HuH-7 (cell line): ENCODE data around the gene ADAMTS10.
"Not testable (repeated sequence)": the region's sequence is repeated elsewhere in the genome, so short reads cannot be mapped to it uniquely, and the experiment has no call there.

ENCODE experiments used
- DNase-seq: peaks from one replicate; pipeline ENCODE4 v3.0.0; 2011; ENCODE audit warnings: low spot score

ADAMTS10 gene

DNA sequence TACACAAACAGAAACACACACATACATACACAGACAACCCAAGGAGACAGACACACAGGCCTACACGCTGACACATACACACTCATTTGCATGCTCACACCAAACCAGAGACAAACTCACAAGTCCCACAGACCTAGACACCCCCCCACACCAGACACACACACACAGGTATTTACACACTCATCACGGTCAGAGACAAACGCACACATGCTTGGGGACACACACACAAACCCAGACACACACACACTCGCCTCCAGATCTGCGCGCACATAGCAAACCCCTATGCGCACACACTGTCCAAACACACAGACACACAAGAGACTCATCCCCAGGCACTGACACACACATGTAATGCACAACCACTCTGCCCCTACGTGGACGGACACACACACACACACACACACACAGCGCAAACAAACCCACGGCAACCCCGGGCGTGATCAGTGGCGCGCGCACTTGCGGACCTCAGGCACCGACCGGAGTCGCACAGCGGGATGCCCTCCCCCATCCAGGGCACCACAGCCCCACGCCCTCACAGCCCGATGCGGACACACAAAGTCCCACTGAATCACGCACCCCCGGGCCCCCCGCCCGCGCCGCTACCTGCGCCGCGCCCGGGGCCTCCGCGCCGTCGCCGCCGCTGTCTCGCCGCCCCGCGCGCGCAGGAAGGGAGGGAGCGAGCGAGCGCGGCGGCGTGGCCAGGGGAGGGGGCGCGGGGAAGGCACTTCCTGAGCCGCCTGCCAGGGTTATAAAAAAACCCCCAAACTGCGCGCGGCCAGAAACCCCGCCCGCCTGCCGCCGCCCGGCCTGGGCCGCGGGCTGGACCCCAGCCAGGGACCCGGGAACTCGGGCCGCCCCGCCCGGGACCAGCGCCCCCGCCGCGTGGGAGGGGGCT is at the start of gene ADAMTS10:
Gene ADAMTS10 (minus strand): TSS at position 675 of the 895 bp plus-strand sequence. CDS start 5,005 bp downstream, outside the sequence.
- no peak for DNase-seq

DNA sequence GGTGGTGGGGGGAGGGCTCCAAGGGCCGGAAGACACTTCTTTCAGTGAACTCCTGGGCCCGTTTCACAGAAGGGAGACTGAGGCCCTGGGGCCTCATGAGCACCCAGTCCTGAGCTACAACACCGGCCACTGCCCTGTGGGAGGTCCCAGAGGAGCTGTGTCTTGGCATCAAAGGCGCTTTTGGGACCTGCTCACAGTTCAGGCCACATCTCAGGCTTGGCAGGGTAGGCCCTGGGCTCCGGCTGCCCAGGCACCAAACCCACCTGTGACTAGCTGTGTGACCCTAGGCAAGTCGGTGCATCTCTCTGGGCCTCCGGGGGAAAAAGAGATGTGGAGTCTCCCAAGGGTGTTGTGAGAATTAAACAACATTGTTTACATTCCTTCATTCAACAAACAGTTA is 49.4 kb upstream of the ADAMTS10 start:
- DNase-seq, result no peak

DNA sequence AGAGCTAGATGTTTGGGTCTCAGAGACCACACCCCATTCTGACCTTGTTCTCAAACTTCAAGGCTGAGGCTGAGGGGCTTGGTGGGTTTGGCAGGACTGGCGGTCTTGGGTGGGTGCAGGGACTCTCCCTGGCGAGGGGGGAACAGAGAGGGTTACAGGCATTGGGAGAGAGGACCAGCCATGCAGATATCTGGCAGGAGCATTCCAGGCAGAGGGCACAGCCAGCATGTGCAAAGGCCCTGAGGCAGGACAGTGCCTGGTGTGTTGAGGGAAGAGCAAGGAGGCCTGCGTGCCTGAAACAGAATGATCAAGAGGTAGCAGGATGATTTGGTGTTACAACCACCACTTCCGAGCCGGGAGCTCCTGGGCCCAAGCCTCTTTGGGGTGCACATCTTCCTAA is 47.4 kb upstream of the ADAMTS10 start:
- no peak for DNase-seq

DNA sequence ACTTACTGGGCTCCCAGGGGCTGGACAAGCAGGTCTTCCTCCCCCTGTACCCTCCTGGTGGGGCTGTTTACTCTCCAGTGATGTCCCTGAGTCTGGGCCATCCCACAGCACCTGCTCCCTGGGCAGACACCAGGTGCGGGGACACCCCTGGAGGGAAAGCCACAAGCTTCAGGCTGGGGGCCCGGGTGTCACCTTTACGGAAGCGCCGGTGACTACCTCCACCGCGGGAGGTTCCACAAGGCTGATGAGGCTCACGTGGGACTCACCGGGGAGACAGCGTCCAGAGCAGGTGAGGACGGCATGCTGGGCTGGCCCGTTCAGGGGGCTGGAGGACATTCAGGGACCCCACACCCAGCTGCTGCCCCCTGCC is 44.8 kb upstream of the ADAMTS10 start:
- DNase-seq, result no peak

DNA sequence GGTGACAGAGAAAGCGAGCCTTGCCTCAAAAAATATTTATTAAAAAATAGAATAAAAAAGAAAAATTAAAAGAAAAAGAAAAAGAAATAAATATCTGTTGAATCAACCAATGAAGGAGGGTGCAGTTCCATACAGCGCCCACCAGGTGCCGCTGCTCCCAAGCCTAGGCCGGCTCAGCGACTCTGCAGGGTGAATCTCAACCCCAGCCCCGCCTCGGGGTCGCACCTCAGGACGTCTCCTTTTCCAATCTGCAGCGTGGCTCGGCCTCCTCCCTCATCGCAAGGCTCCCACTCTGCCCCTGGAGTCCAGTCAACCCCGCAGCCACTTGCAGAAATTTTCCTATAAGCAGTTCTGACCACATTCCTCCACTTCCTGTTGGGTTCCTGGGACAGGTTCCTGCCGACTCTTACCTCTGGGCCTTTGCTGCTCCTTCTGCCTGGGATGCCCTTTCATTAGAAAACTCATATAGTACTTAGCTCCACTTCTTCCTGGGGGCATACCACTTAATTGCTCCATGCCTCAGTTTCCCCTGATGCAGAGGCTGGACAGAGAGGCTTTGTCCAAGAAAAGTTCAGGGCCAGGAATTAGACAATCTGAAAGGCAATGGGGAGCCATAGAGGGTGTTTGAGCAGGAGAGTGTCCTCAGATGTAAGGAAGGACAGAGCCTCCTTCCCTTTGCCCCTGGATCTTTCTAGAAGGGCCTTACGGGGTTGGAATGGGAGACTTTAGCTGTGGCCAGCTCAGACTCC is 44.2 kb upstream of the ADAMTS10 start:
- peak; percentile 64 for DNase-seq

DNA sequence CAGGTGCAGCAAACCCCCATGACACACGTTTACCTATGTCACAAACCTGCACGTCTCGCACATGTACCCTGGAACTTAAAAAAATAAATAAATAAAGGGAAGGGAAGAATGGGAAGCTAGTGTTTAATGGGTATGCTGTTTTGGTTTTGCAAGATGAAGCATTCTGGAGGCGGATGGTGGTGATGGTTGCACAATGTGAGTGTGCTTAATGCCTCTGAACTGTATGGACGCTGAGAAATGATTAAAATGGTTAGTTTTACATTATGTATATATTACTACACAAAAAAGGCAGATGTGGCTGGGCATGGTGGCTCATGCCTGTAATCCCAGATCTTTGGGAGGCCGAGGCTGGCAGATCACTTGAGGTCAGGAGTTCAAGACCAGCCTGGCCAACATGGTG is 37.7 kb upstream of the ADAMTS10 start:
- no peak for DNase-seq

DNA sequence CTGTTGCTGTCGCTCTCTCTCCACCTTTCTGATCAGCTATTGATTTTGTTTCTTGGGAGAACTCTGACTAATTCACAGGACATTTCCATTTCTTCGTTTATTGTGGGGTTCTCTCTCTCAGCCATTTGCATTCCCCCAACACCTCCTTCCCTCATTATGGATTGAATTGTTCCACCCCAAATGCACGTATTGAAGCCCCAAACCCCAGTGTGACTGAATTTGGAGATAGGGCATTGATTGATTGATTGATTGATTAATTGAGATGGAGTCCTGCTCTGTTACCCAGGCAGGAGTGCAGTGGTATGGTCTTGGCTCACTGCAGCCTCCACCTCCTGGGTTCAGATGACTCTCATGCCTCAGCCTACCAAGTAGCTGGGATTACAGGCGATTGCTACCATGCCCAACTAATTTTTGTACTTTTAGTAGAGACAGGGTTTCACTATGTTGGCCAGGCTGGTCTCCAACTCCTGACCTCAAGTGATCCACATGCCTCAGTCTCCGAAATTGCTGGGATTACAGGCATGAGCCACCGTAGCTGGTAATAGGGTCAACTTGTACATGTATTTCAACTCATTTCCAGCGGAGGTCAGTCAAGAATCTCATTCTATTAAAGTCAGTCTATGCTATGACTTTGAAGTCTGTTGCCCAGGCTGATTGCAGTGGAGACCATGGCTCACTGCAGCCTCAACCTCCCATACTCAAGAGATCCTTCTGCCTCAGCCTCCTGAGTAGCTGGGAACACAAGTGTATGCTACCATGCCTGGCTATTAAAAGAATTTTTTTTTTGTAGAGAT is 33.5 kb upstream of the ADAMTS10 start:
- no peak for DNase-seq

DNA sequence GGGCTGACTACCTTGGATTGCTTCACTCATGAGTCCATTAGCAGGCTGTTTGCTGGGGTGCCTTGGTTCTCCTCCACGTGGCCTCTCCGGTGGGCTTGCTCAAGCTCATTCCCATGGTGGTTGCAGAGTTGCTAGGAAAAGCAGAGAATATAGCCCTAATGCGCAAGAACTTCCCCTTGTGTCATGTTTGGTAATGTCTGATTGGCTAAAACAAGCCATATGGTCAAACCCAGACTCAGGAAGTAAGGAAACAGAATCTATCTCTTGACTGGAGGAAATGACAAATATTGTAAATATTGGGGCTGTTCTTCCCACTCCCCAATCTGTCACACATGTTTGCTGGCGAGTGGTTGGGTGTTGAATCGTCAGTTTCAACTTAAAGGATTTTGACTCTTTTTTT is 32.0 kb upstream of the ADAMTS10 start:
- DNase-seq, result no peak

DNA sequence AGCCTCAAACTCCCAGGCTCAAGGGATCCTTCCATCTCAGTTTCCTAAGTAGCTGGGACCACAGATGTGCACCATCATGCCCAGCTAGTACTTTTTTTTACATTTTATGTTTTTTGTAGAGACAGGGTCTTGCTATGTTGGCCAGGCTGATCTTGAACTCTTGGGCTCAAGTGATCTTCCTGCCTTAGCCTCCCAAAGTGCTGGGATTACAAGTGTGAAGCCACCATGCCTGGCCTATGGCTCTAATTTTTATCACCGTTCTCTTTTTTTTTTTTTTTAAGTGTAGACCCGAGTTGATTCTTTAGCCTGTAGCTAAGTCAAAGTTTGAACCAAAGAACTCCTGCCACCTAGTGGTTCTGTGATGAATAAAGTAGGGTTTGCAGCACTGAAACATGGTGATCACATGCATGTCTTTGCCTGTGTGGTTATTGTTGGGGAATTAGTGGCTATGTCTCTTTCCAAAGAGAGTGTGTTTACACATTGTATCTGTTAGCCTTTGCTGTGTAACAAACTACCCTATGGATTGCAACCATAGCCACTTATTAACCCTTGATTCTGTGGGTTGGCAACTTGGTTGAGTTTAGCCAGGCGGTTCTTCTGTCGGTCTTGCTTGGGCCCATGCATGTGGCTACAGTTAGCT is 31.5 kb upstream of the ADAMTS10 start:
- DNase-seq, result peak; percentile 73

DNA sequence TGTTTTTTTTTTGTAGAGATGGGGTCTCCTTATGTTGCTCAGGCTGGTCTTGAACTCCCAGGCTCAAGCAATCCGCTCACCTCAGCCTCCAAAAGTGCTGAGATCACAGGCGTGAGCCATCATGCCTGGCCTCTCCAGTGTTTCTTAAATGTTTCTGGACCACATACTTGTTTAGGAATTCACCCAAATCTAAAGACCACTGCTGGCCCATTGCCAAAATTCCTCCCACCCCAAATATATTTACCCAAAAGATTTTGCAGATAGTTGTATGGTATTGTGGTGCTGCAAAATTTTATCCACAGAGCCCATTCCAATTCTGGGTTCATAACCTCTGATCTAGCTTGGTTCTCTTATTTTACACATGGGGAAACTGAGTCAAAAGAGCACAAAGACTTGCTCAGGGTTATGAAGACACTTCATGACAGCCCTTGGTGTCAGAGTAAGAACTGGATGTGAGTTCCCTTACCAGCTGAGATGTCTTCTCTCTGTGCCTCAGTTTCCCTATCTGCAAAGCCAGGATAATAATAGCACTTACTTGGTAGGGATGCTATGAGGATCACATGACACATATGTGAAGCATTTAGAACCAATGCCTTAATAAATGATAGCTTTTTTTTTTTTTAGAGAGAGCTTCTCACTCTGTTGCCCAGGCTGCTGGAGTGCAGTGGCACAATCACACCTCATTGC is 30.8 kb upstream of the ADAMTS10 start:
- DNase-seq, result no peak

DNA sequence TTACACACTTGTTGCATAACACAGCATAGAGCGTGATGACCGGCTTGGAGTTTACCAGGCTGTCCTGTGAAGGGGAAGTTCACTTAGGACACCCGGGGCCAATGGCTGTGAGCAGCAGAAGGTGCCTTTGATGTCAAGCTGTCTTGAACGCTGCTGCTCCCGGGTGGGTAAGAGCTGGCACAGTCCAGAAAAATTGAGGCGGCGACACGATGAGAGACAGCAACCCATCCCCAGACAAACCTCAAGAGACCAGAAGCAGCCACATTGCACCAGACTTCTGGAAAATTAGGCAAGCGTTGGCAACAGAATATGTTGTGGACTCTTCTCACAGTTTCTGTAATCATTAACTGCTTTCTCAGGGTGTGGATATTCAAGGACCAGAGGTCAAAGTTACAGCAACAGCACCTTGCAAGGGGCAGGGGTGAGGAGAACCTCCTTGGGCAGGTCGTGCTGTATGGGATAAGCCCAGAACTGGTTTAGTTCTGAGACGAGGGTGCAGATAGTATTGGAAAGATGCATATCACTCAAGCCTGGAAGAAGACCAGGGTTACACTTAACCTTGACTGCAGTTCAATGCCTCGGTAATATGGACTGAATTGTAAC is 30.0 kb upstream of the ADAMTS10 start:
- peak; percentile 69 for DNase-seq

DNA sequence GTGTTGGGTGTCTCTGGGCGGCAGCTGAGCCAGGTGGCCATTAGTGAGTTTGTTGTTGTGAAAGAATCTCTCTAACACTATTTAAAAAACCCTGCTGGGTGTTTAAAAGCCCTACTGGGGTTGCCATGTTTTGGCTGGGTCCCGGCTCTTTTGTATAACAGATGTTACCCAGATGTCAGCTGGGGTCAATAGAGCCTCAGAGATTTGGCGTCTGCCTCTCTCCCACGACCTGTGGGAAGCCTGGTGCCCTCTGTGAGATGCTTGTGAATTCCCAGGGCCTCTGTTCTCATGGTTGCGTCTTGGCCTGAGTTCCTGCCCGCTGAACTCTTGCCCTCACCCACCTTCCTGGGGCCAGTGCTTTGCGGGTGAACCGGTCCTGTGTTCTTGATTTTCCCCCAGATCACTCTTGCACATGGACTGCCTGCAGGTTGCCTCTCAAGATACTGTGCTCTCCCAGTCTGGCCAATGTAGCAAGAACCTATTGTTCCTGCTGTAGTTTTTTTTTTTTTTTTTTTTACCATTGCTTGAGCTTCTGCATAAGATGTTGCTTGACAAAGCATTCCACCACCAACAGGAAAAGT is 29.4 kb upstream of the ADAMTS10 start:
- DNase-seq, result no peak

DNA sequence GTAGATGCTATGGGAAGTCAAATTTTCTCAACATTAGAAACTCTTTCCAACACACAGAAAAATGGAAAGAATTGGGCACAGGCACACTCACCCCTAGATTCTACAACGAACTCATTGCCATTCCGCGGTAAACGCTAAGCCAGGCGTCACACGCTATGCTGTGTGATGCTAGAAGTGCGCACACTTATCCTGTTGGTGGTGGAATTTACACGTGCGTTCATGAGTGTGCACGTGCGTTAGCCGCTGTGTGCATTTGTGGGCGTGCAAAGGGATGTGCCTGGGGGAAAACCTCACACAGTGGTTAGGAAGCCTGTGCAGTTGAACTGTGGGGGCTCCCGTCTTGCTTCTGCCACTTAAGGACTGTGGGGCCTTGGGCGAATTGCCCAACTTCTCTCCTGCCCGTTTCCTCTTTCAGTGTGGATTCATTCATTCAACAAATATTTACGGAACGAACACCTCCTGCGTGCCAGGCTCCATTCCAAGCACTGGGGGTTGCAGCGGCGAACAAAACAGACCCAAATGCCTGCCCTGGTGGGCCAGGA is 27.6 kb upstream of the ADAMTS10 start:
- DNase-seq, result no peak

DNA sequence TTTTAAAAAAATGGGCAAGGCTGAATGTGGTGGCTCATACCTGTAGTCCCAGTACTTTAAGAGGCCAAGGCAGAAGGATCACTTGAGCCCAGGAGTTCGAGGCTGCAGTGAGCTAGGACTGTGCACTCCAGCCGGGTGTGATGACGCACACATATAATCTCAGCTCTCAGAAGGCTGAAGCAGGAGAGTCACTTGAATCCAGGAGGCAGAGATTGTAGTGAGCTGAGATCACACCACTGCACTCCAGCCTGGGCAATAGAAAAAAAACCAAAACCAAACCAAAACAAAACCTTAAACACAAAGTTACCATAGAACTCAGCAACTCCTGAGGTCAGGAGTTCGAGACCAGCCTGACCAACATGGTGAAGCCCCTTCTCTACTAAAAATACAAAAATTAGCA is 26.6 kb upstream of the ADAMTS10 start:
- not testable (repeated sequence) for DNase-seq

DNA sequence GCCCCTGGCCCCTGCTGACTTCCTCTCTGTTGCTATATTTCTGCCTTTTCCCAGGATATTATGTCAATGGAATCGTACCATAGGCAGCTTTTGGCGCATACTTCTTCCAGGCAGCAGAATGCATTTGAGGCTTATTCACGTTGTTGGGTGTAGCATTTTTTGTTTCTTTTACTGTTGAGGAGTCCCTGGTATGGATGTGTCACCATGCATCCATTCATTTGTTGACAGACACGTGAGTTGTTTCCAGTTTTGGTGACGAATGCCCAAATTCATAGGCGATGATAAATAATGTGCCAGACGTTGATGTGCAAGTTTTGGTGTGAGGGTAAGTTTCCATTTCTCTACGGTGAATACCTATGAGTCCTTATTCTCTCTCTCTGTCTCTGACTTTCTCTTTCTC is 24.9 kb upstream of the ADAMTS10 start:
- no peak for DNase-seq

DNA sequence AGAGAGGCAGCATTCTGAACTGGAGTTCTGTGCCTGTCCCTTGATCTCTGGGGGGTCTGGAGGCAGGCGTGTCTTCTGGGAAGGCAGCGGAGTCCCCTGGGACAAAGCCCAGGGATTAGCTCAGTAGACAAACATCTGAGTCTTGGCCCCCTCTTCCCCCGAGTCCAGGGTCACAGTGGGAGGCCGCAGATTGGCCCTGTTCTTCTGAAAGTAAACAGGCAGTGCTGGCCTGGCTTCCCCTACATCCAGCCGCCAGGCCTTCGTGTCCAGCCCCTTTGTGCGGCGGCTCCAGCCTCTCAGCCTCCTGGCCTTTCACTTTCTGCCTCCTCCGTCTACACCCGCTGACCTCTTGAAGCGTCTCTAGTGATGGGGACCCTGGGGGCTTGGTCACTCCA is 20.9 kb upstream of the ADAMTS10 start:
- peak; percentile 54 for DNase-seq

DNA sequence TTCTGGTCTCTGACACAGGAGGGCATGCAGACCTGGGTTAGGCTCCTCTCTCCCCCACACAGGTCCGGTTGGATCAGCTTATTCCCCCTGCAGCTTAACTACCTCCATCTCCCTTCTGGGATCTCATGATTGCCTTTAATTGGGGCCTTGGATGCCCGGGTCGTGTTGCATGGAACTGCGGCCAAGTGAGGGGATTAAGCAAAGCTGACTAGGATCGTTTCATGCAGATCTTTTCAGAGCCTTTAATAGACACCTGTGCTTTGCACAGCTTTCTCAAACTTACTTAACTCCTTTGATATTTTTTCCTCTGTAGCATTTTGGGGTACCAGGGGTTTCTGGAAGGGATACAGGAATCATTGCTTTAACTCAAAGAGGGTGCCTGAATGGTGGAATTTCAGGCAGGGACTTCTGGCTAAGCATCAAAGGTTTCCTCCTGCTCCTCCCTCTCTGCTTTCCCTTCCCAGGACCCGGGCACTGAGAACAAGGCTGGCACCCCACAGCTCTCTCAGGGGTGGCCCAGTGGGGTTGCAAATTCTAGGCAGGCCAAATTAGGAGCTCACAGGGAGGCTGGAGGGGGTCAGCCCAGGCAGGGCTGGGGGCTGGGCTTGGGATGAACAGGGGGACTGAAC is 20.4 kb upstream of the ADAMTS10 start:
- no peak for DNase-seq

DNA sequence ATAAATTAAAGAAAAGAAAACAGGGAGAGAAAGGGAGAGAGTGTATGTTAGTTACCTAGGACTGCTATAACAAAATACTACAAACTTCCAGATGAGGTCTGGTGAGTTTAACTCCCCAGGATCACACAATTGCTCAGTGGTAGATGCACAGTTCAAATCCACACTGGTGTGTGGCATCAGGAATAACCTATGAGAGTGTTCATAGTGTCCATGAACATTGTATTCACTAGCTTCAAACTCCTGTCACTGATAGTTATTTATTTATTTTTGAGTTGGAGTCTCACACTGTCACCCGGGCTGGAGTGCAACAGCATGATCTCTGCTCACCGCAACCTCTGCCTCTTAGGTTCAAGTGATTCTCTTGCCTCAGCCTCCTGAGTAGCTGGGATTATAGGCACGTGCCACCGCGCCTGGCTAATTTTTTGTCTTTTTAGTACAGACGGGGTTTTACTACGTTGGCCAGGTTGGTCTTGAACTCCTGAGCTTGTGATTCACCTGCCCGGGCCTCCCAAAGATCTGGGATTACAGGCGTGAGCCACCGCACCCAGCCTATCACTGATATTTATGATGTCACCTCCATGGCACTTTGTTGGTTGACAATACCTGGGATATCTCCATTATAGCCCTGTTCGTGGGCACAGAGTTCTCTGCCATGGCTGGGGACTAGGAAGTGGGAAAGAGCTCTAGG is 19.6 kb upstream of the ADAMTS10 start, which contains the start of gene NFILZ:
Gene NFILZ (plus strand): TSS at position 638 of the 688 bp plus-strand sequence. CDS start 46,133 bp downstream, outside the sequence.
- no peak for DNase-seq

DNA sequence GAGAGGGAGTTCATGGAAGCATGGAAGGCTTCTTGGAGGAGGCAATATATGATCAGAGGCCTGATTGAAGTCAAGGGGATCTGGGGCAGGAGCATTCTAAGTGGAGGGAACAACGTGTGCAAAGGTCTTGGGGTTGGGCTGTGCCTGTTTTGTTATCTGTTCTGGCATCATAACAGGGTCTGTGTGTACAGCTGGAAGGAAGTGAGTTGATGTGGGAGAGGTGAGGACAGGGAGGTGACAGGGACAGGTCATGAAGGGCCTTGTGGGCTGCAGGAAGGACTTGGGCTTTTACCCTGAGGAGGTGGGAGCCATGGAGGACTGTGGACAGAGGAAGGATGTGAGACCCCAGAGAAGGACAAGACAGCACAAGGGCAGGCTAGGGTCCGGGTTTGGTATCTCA is 18.7 kb upstream of the ADAMTS10 start:
- no peak for DNase-seq
